K562 (cell line): ENCODE results near the gene EFCC1. TPM values are rescaled to one million over a fixed set of nuclear protein-coding genes. Genes with fewer than 3 reads are reported as not detected.

Experiments
- ATAC-seq: fragments of 200-7000 bp; cut with Tn5 transposase; 3 replicates; pipeline ENCODE4 v1.9.1; 2020; ENCODE audit warnings: moderate library complexity
- BruUV-seq: library from RNA; stranded (reverse); fragments of 400-500 nt; replicated peaks from 2 replicates; lab custom pipeline; 2021; lab: Mats Ljungman, UMichigan
- CTCF ChIA-PET: fragments of 300-600 bp; formaldehyde crosslinking; extraction: SDS; loops from one replicate; lab custom pipeline; 2021; ENCODE audit warnings: low intra/inter-chr PET ratio; lab: Yijun Ruan, JAX
- POLR2A ChIA-PET: fragments of 300-600, 350-650 bp; sonication (Branson Sonifier 250); formaldehyde crosslinking; extraction: SDS; loops from one replicate; lab custom pipeline; 2021; ENCODE audit warnings: antibody characterized with exemption, inconsistent platforms; lab: Yijun Ruan, JAX
- DNase-seq, 4 experiments: peaks; one replicate each; pipeline versions ENCODE4 v3.0.0 to v3.0.0-alpha.2; 2011 to 2018; ENCODE audit warnings: low spot score in 3 of 4, mixed read lengths in 3 of 4; ENCODE audit errors: extremely low read depth in 1 of 4
- FAIRE-seq: peaks from 2 replicates; lab custom pipeline; 2011; peaks lifted over from hg19 to GRCh38; lab: Jason Lieb, UNC
- H2AFZ ChIP-seq: 2 replicates; pipeline ENCODE4 v1.6.0; 2011; ENCODE audit warnings: low read depth, low read length, control low read depth, inconsistent platforms
- H3K27ac ChIP-seq: fragments of 200-600 bp; 3 replicates; pipeline ENCODE4 v1.8.0; 2011; ENCODE audit warnings: low read depth, mild to moderate bottlenecking, control low read depth, inconsistent platforms, low read length, moderate library complexity, mixed read lengths; ENCODE audit errors: extremely low read depth
- H3K27me3 ChIP-seq, 2 experiments: fragments of 300-600 bp in 1 of 2; 2 replicates in 1 of 2; 3 replicates in 1 of 2; pipeline versions ENCODE4 v1.6.0 to v1.8.0; 2011; ENCODE audit warnings: inconsistent platforms in 2 of 2, low read length in 2 of 2, mild to moderate bottlenecking in 1 of 2, mixed read lengths in 1 of 2, moderate library complexity in 1 of 2; ENCODE audit not compliant: control insufficient read depth in 2 of 2, insufficient read depth in 2 of 2
- H3K36me3 ChIP-seq: fragments of 300-600 bp; 3 replicates; pipeline ENCODE4 v1.8.0; 2011; ENCODE audit warnings: mild to moderate bottlenecking, low read length, inconsistent platforms; ENCODE audit not compliant: control insufficient read depth, insufficient read depth
- H3K4me1 ChIP-seq, 2 experiments: fragments of 200-600 bp in 1 of 2; replicated peaks in 1 of 2; 2 replicates in 1 of 2; 3 replicates in 1 of 2; pipeline versions ENCODE4 v1.5.1 to v1.8.0; 2011; ENCODE audit warnings: inconsistent platforms in 2 of 2, low read length in 2 of 2, mild to moderate bottlenecking in 1 of 2, mixed read lengths in 1 of 2, moderate library complexity in 1 of 2; ENCODE audit not compliant: control insufficient read depth in 2 of 2, insufficient read depth in 2 of 2
- H3K4me2 ChIP-seq: 2 replicates; pipeline ENCODE4 v1.6.1; 2011; ENCODE audit warnings: low read length, control low read depth, inconsistent platforms, mixed read lengths; ENCODE audit not compliant: insufficient read depth
- H3K4me3 ChIP-seq: fragments of 200-600 bp; sonication (generic), shearing (Covaris generic); 2 replicates; pipeline ENCODE4 v1.5.1; 2016; ENCODE audit warnings: control low read depth, inconsistent platforms
- H3K79me2 ChIP-seq: fragments of 200-600 bp; 3 replicates; pipeline ENCODE4 v1.8.0; 2011; ENCODE audit warnings: low read length, inconsistent platforms; ENCODE audit not compliant: control insufficient read depth, insufficient read depth
- H3K9ac ChIP-seq, 2 experiments: 2 replicates each; pipeline versions ENCODE4 v1.6.0 to v1.6.1; 2011; ENCODE audit warnings: low read depth in 2 of 2, low read length in 2 of 2, control low read depth in 1 of 2, inconsistent platforms in 1 of 2, mild to moderate bottlenecking in 1 of 2, mixed read lengths in 1 of 2; ENCODE audit not compliant: insufficient read depth in 1 of 2
- H3K9me1 ChIP-seq: one replicate; pipeline ENCODE4 v1.6.0; 2011; ENCODE audit warnings: inconsistent platforms, mild to moderate bottlenecking, low read length, moderate library complexity; ENCODE audit not compliant: control insufficient read depth, insufficient read depth
- H3K9me3 ChIP-seq: replicated peaks from 2 replicates; pipeline ENCODE4 v1.5.1; 2011; ENCODE audit warnings: low read depth, low read length, inconsistent platforms; ENCODE audit not compliant: control insufficient read depth, insufficient read depth
- H4K20me1 ChIP-seq: replicated peaks from 2 replicates; pipeline ENCODE4 v1.6.1; 2011; ENCODE audit warnings: low read length, inconsistent platforms, mixed read lengths; ENCODE audit not compliant: control insufficient read depth, insufficient read depth
- ASH1L ChIP-seq: fragments of 450-650 bp; IDR thresholded peaks from 2 replicates; pipeline ENCODE4 v1.6.1; 2018; ENCODE audit warnings: borderline replicate concordance, mild to moderate bottlenecking, low read depth; ENCODE audit not compliant: partially characterized antibody
- C11orf30 ChIP-seq: fragments of 450-650 bp; IDR thresholded peaks from 2 replicates; pipeline ENCODE4 v1.6.1; 2016; ENCODE audit warnings: low read depth, mild to moderate bottlenecking
- ELF4 ChIP-seq: fragments of 450-650 bp; formaldehyde crosslinking; IDR thresholded peaks from 2 replicates; pipeline ENCODE4 v1.4.0; 2022; ENCODE audit warnings: missing genetic modification characterization
- GTF2A2 ChIP-seq: IDR thresholded peaks from 2 replicates; pipeline ENCODE4 v1.6.1; 2016; ENCODE audit warnings: mild to moderate bottlenecking, missing genetic modification characterization, missing compliant biosample characterization
- MCM3 ChIP-seq: fragments of 450-650 bp; IDR thresholded peaks from 2 replicates; pipeline ENCODE4 v1.6.1; 2016
- MCM5 ChIP-seq: fragments of 450-650 bp; IDR thresholded peaks from 2 replicates; pipeline ENCODE4 v1.6.1; 2016; ENCODE audit warnings: low read depth
- RBM25 ChIP-seq: fragments of 200-400 bp; formaldehyde crosslinking; IDR thresholded peaks from 2 replicates; pipeline ENCODE4 v1.6.1; 2018; ENCODE audit warnings: low read length, low read depth, moderate library complexity; ENCODE audit not compliant: severe bottlenecking
- RREB1 ChIP-seq: fragments of 250-450 bp; sonication (Bioruptor Pico); IDR thresholded peaks from 2 replicates; pipeline ENCODE4 v1.4.0; 2020
- SLC30A9 ChIP-seq: fragments of 250-450 bp; sonication (Bioruptor Pico); IDR thresholded peaks from 2 replicates; pipeline ENCODE4 v1.8.0; 2022; ENCODE audit warnings: mild to moderate bottlenecking, moderate library complexity
- SP2 ChIP-seq: IDR thresholded peaks from 2 replicates; pipeline ENCODE4 v1.6.1; 2011; ENCODE audit warnings: mild to moderate bottlenecking, low read depth, low read length, moderate library complexity; ENCODE audit not compliant: poor library complexity, severe bottlenecking; ENCODE audit errors: extremely low read depth
- TEAD2 ChIP-seq: fragments of 450-650 bp; IDR thresholded peaks from 2 replicates; pipeline ENCODE4 v1.6.1; 2016; ENCODE audit warnings: missing genetic modification characterization, control low read depth, missing compliant biosample characterization
- TRIM28 ChIP-seq: fragments of 450-650 bp; IDR thresholded peaks from 2 replicates; pipeline ENCODE4 v1.6.1; 2017
- ZKSCAN1 ChIP-seq: fragments of 150-350 bp; IDR thresholded peaks from 2 replicates; pipeline ENCODE4 v1.6.1; 2016; ENCODE audit warnings: low read depth, low read length
- ZNF143 ChIP-seq: sonication (generic); formaldehyde crosslinking; IDR thresholded peaks from 2 replicates; pipeline ENCODE4 v1.9.0; 2022; ENCODE audit warnings: mild to moderate bottlenecking, missing genetic modification reagents
- ZNF263 ChIP-seq: sonication (generic); formaldehyde crosslinking; IDR thresholded peaks from 2 replicates; pipeline ENCODE4 v1.8.0; 2022; ENCODE audit warnings: mild to moderate bottlenecking, missing genetic modification reagents, borderline replicate concordance
- ZNF785 ChIP-seq: fragments of 250-450 bp; sonication (Bioruptor Pico); IDR thresholded peaks from 2 replicates; pipeline ENCODE4 v1.4.0; 2020; ENCODE audit warnings: mild to moderate bottlenecking
- ZNF79 ChIP-seq: fragments of 250-450 bp; sonication (Bioruptor Pico); IDR thresholded peaks from 2 replicates; pipeline ENCODE4 v1.4.0; 2020; ENCODE audit warnings: low read depth, mild to moderate bottlenecking, moderate library complexity
- WGBS: fragments of 100-300 bp; shearing (Covaris generic); methylation state at CpG from one replicate; pipeline ENCODE4 v1.1.6; 2016; ENCODE audit warnings: low coverage, mixed read lengths; ENCODE audit not compliant: insufficient coverage; ENCODE audit errors: missing lambda C conversion rate; 5-methylcytosine and 5-hydroxymethylcytosine counted together
- in situ Hi-C: fragments of 300-500 bp; cut with MboI; formaldehyde crosslinking; loops from 4 replicates; pipeline ENCODE4 v1.15.0; 2018; ENCODE audit warnings: inconsistent platforms, mixed read lengths
- intact Hi-C: fragments of 100-400 bp; cut with micrococcal nuclease; formaldehyde crosslinking; loops from 2 replicates; pipeline ENCODE4 v1.14.2; 2022
- polyA plus RNA-seq, 8 experiments: library from polyadenylated mRNA; depleted of rRNA in 4 of 8; stranded (reverse) in 5 of 8; unstranded in 3 of 8; fragments of >200 nt; fragmentation: Nextera tagmentation in 2 of 8; fragmentation: Illumina TruSeq in 1 of 8; extraction: Ambion mirVana in 2 of 8; extraction: Trizol in 1 of 8; gene quantifications; 2 replicates each; pipeline versions ENCODE4 v1.2.1 to v1.2.3, GENCODE V29; 2011 to 2014; ENCODE audit warnings: inconsistent platforms in 1 of 8, missing spikeins in 1 of 8
- total RNA-seq, 7 experiments: library from RNA; depleted of rRNA in 6 of 7; stranded (reverse); fragments of >200 nt in 6 of 7; fragmentation: Illumina TruSeq in 2 of 7; extraction: Trizol in 2 of 7; gene quantifications; 2 replicates each; pipeline versions ENCODE4 v1.2.1 to v1.2.3, GENCODE V29; 2011 to 2021; ENCODE audit warnings: low replicate concordance in 1 of 7

EFCC1 gene
- total and polyA plus RNA-seq, 9 of the 15 experiments (the other 6 are each of a cell fraction or from before 2014, with no cell fraction given) = not detected

DNA sequence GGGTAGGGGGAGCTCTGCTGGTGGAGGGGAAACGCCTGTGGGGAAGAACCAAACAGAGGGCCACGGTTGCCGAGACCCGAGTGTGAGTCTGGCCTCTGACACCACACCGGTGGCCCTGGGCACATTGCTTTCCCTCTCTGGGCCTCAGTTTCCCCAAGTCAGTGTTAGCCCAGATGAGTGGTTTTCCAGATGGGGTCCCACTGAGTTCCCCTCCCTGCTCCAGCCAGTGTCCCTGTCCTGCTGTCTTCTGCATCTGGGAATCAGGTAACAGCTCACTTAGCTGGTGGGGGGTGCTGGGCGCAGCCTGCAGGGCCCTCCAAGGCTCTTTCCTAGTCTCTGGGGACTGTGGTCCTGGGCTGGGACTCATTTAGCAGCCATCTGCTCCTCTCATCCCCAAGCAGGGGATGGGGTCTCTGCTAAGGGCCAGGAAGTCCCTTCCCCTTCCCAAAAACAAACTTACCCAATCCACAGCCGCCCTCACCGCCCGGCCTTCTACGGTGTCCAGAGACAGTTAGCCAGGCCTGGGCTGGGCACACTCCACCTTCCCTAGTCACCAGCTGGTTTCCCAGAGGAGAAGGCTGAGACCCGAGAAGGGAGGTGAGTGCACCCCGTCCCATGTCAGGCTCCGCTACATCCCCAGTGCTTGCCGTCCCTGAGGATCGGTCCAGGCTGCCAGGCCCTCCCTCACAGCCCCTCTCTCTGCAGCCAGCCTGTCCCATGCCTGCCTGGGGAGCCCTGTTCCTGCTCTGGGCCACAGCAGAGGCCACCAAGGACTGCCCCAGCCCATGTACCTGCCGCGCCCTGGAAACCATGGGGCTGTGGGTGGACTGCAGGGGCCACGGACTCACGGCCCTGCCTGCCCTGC lies 60.2 kb downstream of the EFCC1 start:
- H4K20me1 ChIP-seq = no peaks in the 10 kb centered on the region
- no peak for ATAC-seq
- CTCF ChIA-PET = no interaction called here
- H3K4me1 ChIP-seq = peaks cover 9 to 21% of the 10 kb centered on the region in 2 experiments; a peak in 4 of 5 replicates
- no peak overlapping the region for H3K4me2 ChIP-seq
- no peaks in the 10 kb centered on the region for H3K9me3 ChIP-seq
- H3K36me3 ChIP-seq = no peaks in the 10 kb centered on the region
- no peaks in the 10 kb centered on the region for H3K27me3 ChIP-seq
- no peak overlapping the region for H3K4me3 ChIP-seq
- intact Hi-C loops = no loop called here
- no peaks in the 10 kb centered on the region for H3K79me2 ChIP-seq
- FAIRE-seq = no peak
- no peak overlapping the region for H2AFZ ChIP-seq
- POLR2A ChIA-PET = no interaction called here
- no peak for TF ChIP-seq MCM3
- TF ChIP-seq TRIM28 = no peak
- TF ChIP-seq ZNF263 = no peak
- no peak for TF ChIP-seq MCM5
- TF ChIP-seq ZNF143 = no peak
- TF ChIP-seq RBM25 = no peak
- TF ChIP-seq SLC30A9 = no peak
- TF ChIP-seq SP2 = no peak
- no peak for TF ChIP-seq ZNF785 (CRISPR knock-in tag)
- TF ChIP-seq RREB1 (CRISPR knock-in tag) = no peak
- TF ChIP-seq ZNF79 (CRISPR knock-in tag) = no peak
- no peak for TF ChIP-seq C11orf30
- no peak for TF ChIP-seq ELF4 (CRISPR knock-in tag)
- no peak for TF ChIP-seq ASH1L
- TF ChIP-seq GTF2A2 (tag) = no peak
- no peak for TF ChIP-seq ZKSCAN1
- TF ChIP-seq TEAD2 (tag) = no peak
- WGBS = 78% methylated on average over 9 of the region's 19 CpGs
- no peak overlapping the region for H3K9ac ChIP-seq
- H3K9me1 ChIP-seq = no peaks in the 10 kb centered on the region
- H3K27ac ChIP-seq = no peak overlapping the region
- BruUV-seq = no TSS peak
- in situ Hi-C loops = no loop called here
- DNase-seq = no peak
